ENCODE measurements around the gene S100A13.
A peak's percentile ranks its signal among the peaks of the same experiment; 100 is the strongest.
"Not testable (repeated sequence)": the region's sequence is repeated elsewhere in the genome, so short reads cannot be mapped to it uniquely, and the experiment has no call there.

The S100A13 gene

DNA sequence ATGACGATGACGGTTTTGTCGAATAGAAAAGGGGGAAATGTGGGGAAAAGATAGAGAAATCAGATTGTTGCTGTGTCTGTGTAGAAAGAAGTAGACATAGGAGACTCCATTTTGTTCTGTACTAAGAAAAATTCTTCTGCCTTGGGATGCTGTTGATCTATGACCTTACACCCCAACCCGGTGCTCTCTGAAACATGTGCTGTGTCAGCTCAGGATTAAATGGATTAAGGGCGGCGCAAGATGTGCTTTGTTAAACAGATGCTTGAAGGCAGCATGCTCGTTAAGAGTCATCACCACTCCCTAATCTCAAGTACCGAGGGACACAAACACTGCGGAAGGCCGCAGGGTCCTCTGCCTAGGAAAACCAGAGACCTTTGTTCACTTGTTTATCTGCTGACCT is 51.8 kb downstream of the S100A13 start:
- not testable (repeated sequence) for FAIRE-seq; DNase-seq (ENCODE audit: insufficient read length, low spot score)

- not testable (repeated sequence) for FAIRE-seq
Measured at GRCh38 chr1:153575081-153575491, 52.2 kb downstream of the S100A13 start.

GRCh38 chr1:153573351-153573750 is 54.0 kb downstream of the S100A13 start:
- FAIRE-seq (no peak), DNase-seq (ENCODE audit: insufficient read length, low spot score) (no peak)

More at GRCh38 chr1:153575081-153575491, 52.2 kb downstream of the S100A13 start:
- DNase-seq (ENCODE audit: insufficient read length, low spot score): not testable (repeated sequence)

DNA sequence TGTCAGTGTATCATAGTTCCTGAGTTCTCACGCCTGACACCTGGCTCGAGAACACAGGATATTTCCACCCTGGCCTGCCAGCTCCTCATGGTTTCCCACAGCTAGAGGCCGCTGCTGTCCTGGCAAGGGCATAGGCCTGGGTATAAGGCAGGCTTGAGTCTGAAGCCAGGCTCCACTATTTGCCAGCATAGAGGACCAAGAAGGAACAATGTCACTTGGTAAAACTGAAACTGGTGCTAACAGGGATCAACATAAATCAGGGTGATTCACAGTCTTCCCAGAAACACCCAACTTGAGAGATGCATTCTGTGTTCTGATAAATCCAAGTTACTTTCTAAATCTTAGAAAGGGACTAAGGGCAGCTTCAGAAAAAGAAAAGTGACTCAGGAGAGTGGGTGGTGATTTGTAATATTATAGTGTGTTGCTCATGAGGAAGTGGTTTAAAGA is 54.7 kb downstream of the S100A13 start:
- DNase-seq (ENCODE audit: insufficient read length, low spot score) (peak; percentile 67), FAIRE-seq (no peak)

GRCh38 chr1:153571706-153572105 is 55.6 kb downstream of the S100A13 start:
- DNase-seq (ENCODE audit: insufficient read length, low spot score) (no peak), FAIRE-seq (no peak)

GRCh38 chr1:153570874-153571273 is 56.4 kb downstream of the S100A13 start:
- no peak for DNase-seq (ENCODE audit: insufficient read length, low spot score)
- FAIRE-seq: no peak

GRCh38 chr1:153569465-153569864 is 57.8 kb downstream of the S100A13 start:
- FAIRE-seq: no peak
- DNase-seq (ENCODE audit: insufficient read length, low spot score): no peak

All from GM19239 (cell line).